ENCODE measurements around the gene MAML2.

DNA sequence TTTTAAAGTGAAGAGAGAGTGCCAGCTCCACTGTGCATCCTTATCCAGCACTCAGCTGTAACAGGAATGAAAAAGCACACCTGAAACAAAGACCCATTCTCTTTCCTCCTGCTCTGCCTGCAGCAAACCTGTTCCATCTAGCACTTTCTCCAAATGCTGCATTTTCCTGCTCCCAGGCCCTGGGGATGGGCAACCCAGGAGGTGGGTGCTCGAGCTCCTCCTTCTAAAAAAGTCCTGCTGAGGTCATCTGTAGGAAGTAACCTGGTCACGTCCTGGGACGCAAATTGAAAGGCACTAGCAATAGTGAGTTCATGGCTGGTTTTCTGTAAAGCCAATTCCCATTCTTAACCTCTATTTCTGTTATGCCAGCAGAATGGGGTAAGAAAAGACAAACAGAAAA lies 173.7 kb downstream of the MAML2 start:
- TF ChIP-seq, protein P1, sequence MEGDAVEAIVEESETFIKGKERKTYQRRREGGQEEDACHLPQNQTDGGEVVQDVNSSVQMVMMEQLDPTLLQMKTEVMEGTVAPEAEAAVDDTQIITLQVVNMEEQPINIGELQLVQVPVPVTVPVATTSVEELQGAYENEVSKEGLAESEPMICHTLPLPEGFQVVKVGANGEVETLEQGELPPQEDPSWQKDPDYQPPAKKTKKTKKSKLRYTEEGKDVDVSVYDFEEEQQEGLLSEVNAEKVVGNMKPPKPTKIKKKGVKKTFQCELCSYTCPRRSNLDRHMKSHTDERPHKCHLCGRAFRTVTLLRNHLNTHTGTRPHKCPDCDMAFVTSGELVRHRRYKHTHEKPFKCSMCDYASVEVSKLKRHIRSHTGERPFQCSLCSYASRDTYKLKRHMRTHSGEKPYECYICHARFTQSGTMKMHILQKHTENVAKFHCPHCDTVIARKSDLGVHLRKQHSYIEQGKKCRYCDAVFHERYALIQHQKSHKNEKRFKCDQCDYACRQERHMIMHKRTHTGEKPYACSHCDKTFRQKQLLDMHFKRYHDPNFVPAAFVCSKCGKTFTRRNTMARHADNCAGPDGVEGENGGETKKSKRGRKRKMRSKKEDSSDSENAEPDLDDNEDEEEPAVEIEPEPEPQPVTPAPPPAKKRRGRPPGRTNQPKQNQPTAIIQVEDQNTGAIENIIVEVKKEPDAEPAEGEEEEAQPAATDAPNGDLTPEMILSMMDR (IDR thresholded peaks at IDR 0.05), result no peak
- no peak for TF ChIP-seq POLR2A (IDR thresholded peaks at IDR 0.05)
